B cell (primary cell): ENCODE measurements around the gene MYOCD. TPM values are rescaled to one million over a fixed set of nuclear protein-coding genes. Genes with fewer than 3 reads are reported as not detected.
A peak's percentile ranks its signal among the peaks of the same experiment; 100 is the strongest.

ENCODE experiments used
- ATAC-seq: fragments of 200-7000 bp; cut with Tn5 transposase; one replicate; pipeline ENCODE4 v1.10.0; 2021; ENCODE audit warnings: low read depth, mild to moderate bottlenecking, moderate number of reproducible peaks, moderate library complexity
- CTCF ChIA-PET: fragments of 350-600 bp; sonication (Branson Sonifier 250); formaldehyde crosslinking; loops from one replicate; lab custom pipeline; 2021; ENCODE audit warnings: antibody characterized with exemption, inconsistent platforms; lab: Charles Lee
- POLR2A ChIA-PET: fragments of 350-600 bp; sonication (Branson Sonifier 250); formaldehyde crosslinking; loops from one replicate; lab custom pipeline; 2021; ENCODE audit warnings: antibody characterized with exemption; lab: Charles Lee
- DNase-seq: peaks from one replicate; pipeline ENCODE4 v3.0.0; 2013
- H2AFZ ChIP-seq: 2 replicates; pipeline ENCODE4 v1.6.1; 2012; ENCODE audit warnings: mild to moderate bottlenecking, low read depth, low read length; ENCODE audit not compliant: insufficient read depth, poor library complexity, severe bottlenecking
- H3K27ac ChIP-seq, 2 donors: 1 replicate in 1 of 2; 2 replicates in 1 of 2; pipeline ENCODE4 v1.5.1; 2012 to 2013; ENCODE audit warnings: low read length in 2 of 2, mild to moderate bottlenecking in 2 of 2, moderate library complexity in 1 of 2
- H3K27me3 ChIP-seq, 4 experiments: fragments of 200-600 bp in 1 of 4; sonication (generic) in 1 of 4; replicated peaks in 1 of 4; 1 replicate in 2 of 4; 2 replicates in 2 of 4; pipeline versions ENCODE4 v1.6.1 to v1.7.0; 2013 to 2016; ENCODE audit warnings: low read length in 3 of 4, mild to moderate bottlenecking in 2 of 4, mixed read lengths in 1 of 4, moderate library complexity in 1 of 4; ENCODE audit not compliant: insufficient read depth in 4 of 4, control insufficient read depth in 3 of 4; ENCODE audit errors: control extremely low read depth in 1 of 4
- H3K36me3 ChIP-seq, 2 experiments: replicated peaks in 1 of 2; 1 replicate in 1 of 2; 2 replicates in 1 of 2; pipeline versions ENCODE4 v1.6.1 to v1.7.1; 2013; ENCODE audit warnings: low read length in 1 of 2; ENCODE audit not compliant: insufficient read depth in 2 of 2, control insufficient read depth in 1 of 2; ENCODE audit errors: control extremely low read depth in 1 of 2, extremely low read depth in 1 of 2
- H3K4me1 ChIP-seq, 2 donors: fragments of 200-600 bp in 1 of 2; sonication (generic) in 1 of 2; 1 replicate in 1 of 2; 2 replicates in 1 of 2; pipeline versions ENCODE4 v1.5.1 to v1.6.1; 2013 to 2017; ENCODE audit warnings: low read length in 2 of 2; ENCODE audit not compliant: control insufficient read depth in 2 of 2, insufficient read depth in 2 of 2
- H3K4me2 ChIP-seq: replicated peaks from 2 replicates; pipeline ENCODE3; 2012; ENCODE audit warnings: mild to moderate bottlenecking, low read depth, low read length; ENCODE audit not compliant: poor library complexity, severe bottlenecking
- H3K4me3 ChIP-seq, 5 experiments: fragments of 200-600 bp in 1 of 5; sonication (generic) in 1 of 5; 1 replicate in 3 of 5; 2 replicates in 2 of 5; pipeline versions ENCODE4 v1.5.1 to v1.7.0; 2011 to 2016; ENCODE audit warnings: low read length in 4 of 5, mild to moderate bottlenecking in 4 of 5, low read depth in 2 of 5, control low read depth in 1 of 5, moderate library complexity in 1 of 5; ENCODE audit not compliant: insufficient read depth in 1 of 5; ENCODE audit errors: control extremely low read depth in 1 of 5, extremely low read depth in 1 of 5
- H3K79me2 ChIP-seq: fragments of 200-600 bp; sonication (generic); one replicate; pipeline ENCODE4 v1.6.0; 2016; ENCODE audit warnings: low read length; ENCODE audit not compliant: control insufficient read depth, insufficient read depth
- H3K9ac ChIP-seq: fragments of 200-600 bp; sonication (generic); 2 replicates; pipeline ENCODE4 v1.6.1; 2017; ENCODE audit warnings: mild to moderate bottlenecking, low read length, moderate library complexity
- H3K9me3 ChIP-seq, 3 donors: one replicate each; pipeline versions ENCODE4 v1.6.1 to v1.7.1; 2013; ENCODE audit warnings: low read length in 2 of 3; ENCODE audit not compliant: control insufficient read depth in 2 of 3, insufficient read depth in 1 of 3; ENCODE audit errors: control extremely low read depth in 1 of 3
- H4K20me1 ChIP-seq: 2 replicates; pipeline ENCODE4 v1.6.0; 2012; ENCODE audit warnings: mild to moderate bottlenecking, low read length; ENCODE audit not compliant: insufficient read depth, control insufficient read depth, poor library complexity, severe bottlenecking
- H3K27ac Mint-ChIP-seq: one replicate; pipeline ENCODE4 v1.8.0; 2021; ENCODE audit warnings: mixed read lengths
- H3K27me3 Mint-ChIP-seq: one replicate; pipeline ENCODE4 v1.8.0; 2021; ENCODE audit warnings: mixed read lengths
- H3K4me1 Mint-ChIP-seq: one replicate; pipeline ENCODE4 v1.8.0; 2021; ENCODE audit warnings: mixed read lengths
- H3K4me3 Mint-ChIP-seq: one replicate; pipeline ENCODE4 v1.8.0; 2021; ENCODE audit warnings: mixed read lengths
- H3K9me3 Mint-ChIP-seq: one replicate; pipeline ENCODE4 v1.8.0; 2022; ENCODE audit warnings: mixed read lengths; ENCODE audit not compliant: insufficient read depth
- CTCF ChIP-seq: fragments of 200-600 bp; IDR thresholded peaks from one replicate; pipeline ENCODE4 v1.8.0; 2022; ENCODE audit warnings: antibody characterized with exemption, mild to moderate bottlenecking
- EZH2 ChIP-seq: IDR thresholded peaks from 2 replicates; pipeline ENCODE4 v1.6.1; 2012; ENCODE audit warnings: borderline replicate concordance, low read depth, mild to moderate bottlenecking, moderate library complexity, low read length; ENCODE audit not compliant: insufficient read depth, poor library complexity, severe bottlenecking
- WGBS: methylation state at CpG from one replicate; pipeline ENCODE4 v1.1.5; 2013; ENCODE audit warnings: missing lambda C conversion rate; ENCODE audit not compliant: insufficient coverage; 5-methylcytosine and 5-hydroxymethylcytosine counted together
- intact Hi-C: fragments of 100-400 bp; cut with micrococcal nuclease; formaldehyde crosslinking; loops from one replicate; pipeline ENCODE4 v1.10.0; 2022
- polyA minus RNA-seq: library from RNA; depleted of rRNA, polyadenylated mRNA; stranded (reverse); fragments of >200 nt; gene quantifications from 2 replicates; pipeline ENCODE4 v1.2.3, GENCODE V29; 2012
- polyA plus RNA-seq: library from polyadenylated mRNA; depleted of rRNA; stranded (reverse); fragments of >200 nt; gene quantifications from 2 replicates; pipeline ENCODE4 v1.2.3, GENCODE V29; 2012
- total RNA-seq, 2 donors: library from RNA; stranded (reverse); fragments of 120-200 nt in 1 of 2; gene quantifications; 1 replicate in 1 of 2; 2 replicates in 1 of 2; pipeline versions ENCODE4 v1.2.3 to v1.2.4, GENCODE V29; 2013 to 2022

Gene MYOCD
- total RNA-seq (0.15 and 0.32 TPM in 2 replicates), polyA plus RNA-seq (not detected in 2 replicates), polyA minus RNA-seq (not detected in 2 replicates)
- total RNA-seq (2013), result 0.05 TPM

- Mint-ChIP-seq H3K4me1 (peaks cover 9% of the 10 kb centered on the region), H3K9me3 (no peaks in the 10 kb centered on the region), H3K27me3 (peaks cover 57% of the 10 kb centered on the region), H3K27ac (no peak within 1 kb of the TSS), H3K4me3 (peak within 1 kb of the TSS; percentile 59)
- H3K27ac ChIP-seq, result no peak within 1 kb of the TSS
- TF ChIP-seq EZH2 (no peak), CTCF (no peak)
- H3K4me2 ChIP-seq, result peak within 1 kb of the TSS; percentile 42
- H3K4me1 ChIP-seq, result peaks cover 5 to 8% of the 10 kb centered on the region in 2 donors
- H3K27me3 ChIP-seq, result peaks cover 0 to 27% (median 17%) of the 10 kb centered on the region in 4 experiments
- H4K20me1 ChIP-seq, result no peaks in the 10 kb centered on the region
- H3K9me3 ChIP-seq, result peaks cover 0 to 5% (median 0%) of the 10 kb centered on the region in 3 donors
- no peak within 1 kb of the TSS for H3K9ac ChIP-seq
- peak within 1 kb of the TSS in 1 of 5 experiments; percentile 5 for H3K4me3 ChIP-seq
- intact Hi-C loops, result loop anchor here (2.0 kb wide), 1 partner anchor 323 kb away; no protein-coding TSS in a partner anchor
- peak within 1 kb of the TSS; percentile 28 for H2AFZ ChIP-seq
- ChIA-PET POLR2A (no interaction called here), CTCF (interaction anchor here (0.6 to 3.7 kb wide), 5 partner anchors 9 to 485 kb away, joined by 3 to 44 read pairs (median 3); no protein-coding TSS in a partner anchor)
- no peaks in the 10 kb centered on the region for H3K36me3 ChIP-seq
- no peaks in the 10 kb centered on the region for H3K79me2 ChIP-seq
- DNase-seq (peak; percentile 4), ATAC-seq (no peak)
- 3% methylated on average over 76 of the region's 78 CpGs for WGBS
Observed at GRCh38 chr17:12665263-12666210, at the start of gene MYOCD. Gene MYOCD, plus strand, starts transcription at chr17:12665890. Its CDS starts 299 bp downstream, at chr17:12666189.

GRCh38 chr17:12616161-12616560 is 49.5 kb upstream of the MYOCD start:
- ChIA-PET CTCF (no interaction called here), POLR2A (no interaction called here)
- Histone ChIP-seq H3K4me1 (no peaks in the 10 kb centered on the region), H3K4me2 (no peak overlapping the region), H3K27ac (no peak overlapping the region), H3K27me3 (no peaks in the 10 kb centered on the region), H3K36me3 (no peaks in the 10 kb centered on the region), H3K9ac (no peak overlapping the region), H3K9me3 (no peaks in the 10 kb centered on the region), H2AFZ (no peak overlapping the region), H4K20me1 (no peaks in the 10 kb centered on the region), H3K4me3 (no peak overlapping the region), H3K79me2 (no peaks in the 10 kb centered on the region)
- Mint-ChIP-seq H3K4me3 (no peak overlapping the region), H3K27ac (no peak overlapping the region), H3K9me3 (no peaks in the 10 kb centered on the region), H3K4me1 (no peaks in the 10 kb centered on the region), H3K27me3 (no peaks in the 10 kb centered on the region)
- TF ChIP-seq CTCF, result no peak
- no peak for TF ChIP-seq EZH2
- 100% methylated on average over 2 of the region's 2 CpGs for WGBS
- intact Hi-C loops, result no loop called here
- ATAC-seq (no peak), DNase-seq (no peak)
